Adrenal gland (tissue), 12 donors: ENCODE results near the gene SZT2. TPM values are rescaled to one million over a fixed set of nuclear protein-coding genes. Genes with fewer than 3 reads are reported as not detected.

Source experiments
- DNase-seq, 7 donors: peaks; one replicate each; pipeline ENCODE4 v3.0.0-alpha.2; 2019 to 2020
- H3K27ac ChIP-seq, 5 donors: fragments of 200-600 bp; sonication (generic) in 4 of 5; 1 replicate in 3 of 5; 2 replicates in 2 of 5; pipeline versions ENCODE4 v1.5.1 to v1.8.0; 2016 to 2020; ENCODE audit warnings: mild to moderate bottlenecking in 1 of 5
- H3K27me3 ChIP-seq: fragments of 200-600 bp; 2 replicates; pipeline ENCODE4 v1.8.0; 2021
- H3K36me3 ChIP-seq, 2 donors: fragments of 200-600 bp; replicated peaks in 1 of 2; 1 replicate in 1 of 2; 2 replicates in 1 of 2; pipeline versions ENCODE4 v1.5.1 to v1.8.0; 2018 to 2022
- H3K4me1 ChIP-seq, 2 donors: fragments of 200-600 bp; replicated peaks in 1 of 2; 1 replicate in 1 of 2; 2 replicates in 1 of 2; pipeline versions ENCODE4 v1.5.1 to v1.8.0; 2018 to 2021
- H3K4me3 ChIP-seq, 4 donors: fragments of 200-600 bp; sonication (generic) in 3 of 4; one replicate each; pipeline ENCODE4 v1.5.1; 2016 to 2018
- H3K9me3 ChIP-seq, 3 donors: fragments of 200-600 bp; sonication (generic) in 1 of 3; replicated peaks in 1 of 3; 1 replicate in 2 of 3; 2 replicates in 1 of 3; pipeline versions ENCODE4 v1.5.1 to v1.8.0; 2016 to 2021
- POLR2A ChIP-seq, 2 donors: fragments of 450-650 bp; IDR thresholded peaks; one replicate each; pipeline ENCODE4 v1.6.1; 2017; ENCODE audit warnings: antibody characterized with exemption in 2 of 2, mild to moderate bottlenecking in 2 of 2, moderate library complexity in 1 of 2
- WGBS, 4 donors: extraction: QIAGEN DNeasy Blood & Tissue Kit in 2 of 4; methylation state at CpG; one replicate each; pipeline versions ENCODE4 v1.1.5 to v1.1.7; 2013 to 2017; 5-methylcytosine and 5-hydroxymethylcytosine counted together
- intact Hi-C, 2 donors: fragments of 100-400 bp; cut with DNase I; formaldehyde crosslinking; loops; one replicate each; pipeline versions ENCODE4 v1.14.1 to v1.15.0; 2022 to 2023
- polyA plus RNA-seq, 3 donors: library from polyadenylated mRNA; stranded (reverse); fragments of 200-250 nt in 2 of 3; fragments of 350-450 nt in 1 of 3; fragmentation: Illumina TruSeq in 1 of 3; extraction: RNeasy Lipid Tissue Mini Kit (QIAGEN cat#74804) in 1 of 3; gene quantifications; one replicate each; pipeline ENCODE4 v1.2.3, GENCODE V29; 2013 to 2014
- total RNA-seq, 9 donors: library from RNA; depleted of rRNA in 4 of 9; stranded (reverse); fragments of >200 nt in 4 of 9; fragments of 120-200 nt in 1 of 9; fragmentation: NEBNext Ultra II Directional in 1 of 9; extraction: Animal tissue kit (Norgen Biotek cat#: 25700) in 1 of 9; gene quantifications; one replicate each; pipeline versions ENCODE4 v1.1.0 to v1.2.4, GENCODE V29; 2013 to 2023
- TF ChIP-seq, protein P1 (sequence below), 6 experiments: fragments of 450-650 bp in 4 of 6; fragments of 200-600 bp in 2 of 6; sonication (generic) in 1 of 6; IDR thresholded peaks; 1 replicate in 5 of 6; 2 replicates in 1 of 6; pipeline versions ENCODE4 v1.5.1 to v1.8.0; 2016 to 2021; ENCODE audit warnings: antibody characterized with exemption in 6 of 6, mild to moderate bottlenecking in 2 of 6, moderate library complexity in 1 of 6
- donor health status: healthy with polysubstance abuse.
- donor health status: Bipolar disorder and iron deficiency.
- donor health status: DM: yes; HTN: yes; CAD: no.
- donor health status: DM: no; HTN: no; CAD: no.
- donor health status: DM: no; HTN: no; CAD: no.
- donor health status: DM: yes; HTN: yes; CAD: no.

SZT2 gene
- total and polyA plus RNA-seq, 12 donors: 12.2 to 106 (median 34.7) TPM

DNA sequence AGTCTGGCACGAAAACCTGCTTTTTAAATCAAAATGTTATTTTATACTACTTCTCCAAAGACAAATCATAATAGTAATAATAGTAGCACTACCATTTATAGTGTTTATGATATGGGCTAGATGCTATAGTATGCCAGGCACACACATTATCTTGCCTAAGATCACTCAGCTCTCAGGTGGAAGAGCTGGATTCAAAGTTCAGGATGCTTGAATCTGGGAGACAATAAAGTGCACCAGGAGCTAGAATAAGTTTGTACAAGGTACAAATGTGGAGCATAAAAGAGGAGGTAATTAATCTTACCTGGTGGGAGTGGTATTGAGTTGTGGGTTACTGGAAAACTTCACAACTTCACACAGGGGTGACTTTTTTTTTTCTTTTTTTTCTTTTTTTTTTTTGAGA is 11.9 kb upstream of the SZT2 start:
- Histone ChIP-seq H3K27me3 (no peaks in the 10 kb centered on the region), H3K27ac (no peak overlapping the region), H3K36me3 (peaks cover 0 to 8% of the 10 kb centered on the region in 2 donors), H3K4me1 (peaks cover 0 to 24% of the 10 kb centered on the region in 2 donors), H3K9me3 (no peaks in the 10 kb centered on the region), H3K4me3 (no peak overlapping the region)
- no peak for TF ChIP-seq POLR2A (IDR thresholded peaks at IDR 0.05)
- TF ChIP-seq, protein P1, sequence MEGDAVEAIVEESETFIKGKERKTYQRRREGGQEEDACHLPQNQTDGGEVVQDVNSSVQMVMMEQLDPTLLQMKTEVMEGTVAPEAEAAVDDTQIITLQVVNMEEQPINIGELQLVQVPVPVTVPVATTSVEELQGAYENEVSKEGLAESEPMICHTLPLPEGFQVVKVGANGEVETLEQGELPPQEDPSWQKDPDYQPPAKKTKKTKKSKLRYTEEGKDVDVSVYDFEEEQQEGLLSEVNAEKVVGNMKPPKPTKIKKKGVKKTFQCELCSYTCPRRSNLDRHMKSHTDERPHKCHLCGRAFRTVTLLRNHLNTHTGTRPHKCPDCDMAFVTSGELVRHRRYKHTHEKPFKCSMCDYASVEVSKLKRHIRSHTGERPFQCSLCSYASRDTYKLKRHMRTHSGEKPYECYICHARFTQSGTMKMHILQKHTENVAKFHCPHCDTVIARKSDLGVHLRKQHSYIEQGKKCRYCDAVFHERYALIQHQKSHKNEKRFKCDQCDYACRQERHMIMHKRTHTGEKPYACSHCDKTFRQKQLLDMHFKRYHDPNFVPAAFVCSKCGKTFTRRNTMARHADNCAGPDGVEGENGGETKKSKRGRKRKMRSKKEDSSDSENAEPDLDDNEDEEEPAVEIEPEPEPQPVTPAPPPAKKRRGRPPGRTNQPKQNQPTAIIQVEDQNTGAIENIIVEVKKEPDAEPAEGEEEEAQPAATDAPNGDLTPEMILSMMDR (IDR thresholded peaks at IDR 0.05): no peak
- intact Hi-C loops: no loop called here
- WGBS, 4 donors: 83 to 100% (median 87%) methylated on average over 1 of the region's 1 CpG
- DNase-seq: no peak

DNA sequence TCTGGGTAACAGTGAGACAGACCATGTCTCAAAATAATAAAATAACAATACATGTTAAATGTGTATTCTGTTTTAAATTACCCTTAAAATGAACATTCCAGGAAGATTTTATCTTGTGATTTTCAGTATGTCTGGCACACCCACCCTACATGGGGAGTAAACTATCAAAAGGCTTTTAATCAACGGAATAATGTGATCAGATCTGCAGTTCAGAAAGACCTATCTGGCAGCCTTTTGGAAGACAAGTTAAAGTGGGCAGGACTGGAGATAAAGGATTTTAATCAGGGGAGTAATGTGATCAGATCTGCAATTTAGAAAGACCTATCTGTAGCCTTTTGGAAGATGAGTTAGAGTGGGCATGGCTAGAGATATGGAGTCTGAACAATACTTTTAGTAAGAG is 10.2 kb upstream of the SZT2 start:
- no peak for TF ChIP-seq POLR2A (IDR thresholded peaks at IDR 0.05)
- TF ChIP-seq, protein P1 (IDR thresholded peaks at IDR 0.05): no peak
- 93 to 100% (median 99%) methylated on average over 1 of the region's 1 CpG for WGBS, 4 donors
- no peak overlapping the region for H3K27ac ChIP-seq

GRCh38 chr1:43381612-43382011 is 8.1 kb upstream of the SZT2 start:
- Histone ChIP-seq H3K27ac (peak overlapping the region in 1 of 5 donors; percentile 61), H3K36me3 (peaks cover 0 to 46% of the 10 kb centered on the region in 2 donors), H3K9me3 (no peaks in the 10 kb centered on the region), H3K4me1 (peaks cover 0 to 12% of the 10 kb centered on the region in 2 donors), H3K4me3 (no peak overlapping the region), H3K27me3 (no peaks in the 10 kb centered on the region)
- TF ChIP-seq, protein P1 (IDR thresholded peaks at IDR 0.05): no peak
- no peak for TF ChIP-seq POLR2A (IDR thresholded peaks at IDR 0.05)
- WGBS, 4 donors: 67 to 78% (median 69%) methylated on average over 3 of the region's 3 CpGs
- DNase-seq: peak in 2 of 7 donors; percentile 32 to 35
- intact Hi-C loops: no loop called here

More for the DNA sequence above, 10.2 kb upstream of the SZT2 start:
- H3K4me1 ChIP-seq: peaks cover 0 to 12% of the 10 kb centered on the region in 2 donors
- peaks cover 0 to 25% of the 10 kb centered on the region in 2 donors for H3K36me3 ChIP-seq
- intact Hi-C loops: no loop called here
- no peak for DNase-seq
- no peaks in the 10 kb centered on the region for H3K27me3 ChIP-seq
- H3K4me3 ChIP-seq: no peak overlapping the region
- H3K9me3 ChIP-seq: no peaks in the 10 kb centered on the region

DNA sequence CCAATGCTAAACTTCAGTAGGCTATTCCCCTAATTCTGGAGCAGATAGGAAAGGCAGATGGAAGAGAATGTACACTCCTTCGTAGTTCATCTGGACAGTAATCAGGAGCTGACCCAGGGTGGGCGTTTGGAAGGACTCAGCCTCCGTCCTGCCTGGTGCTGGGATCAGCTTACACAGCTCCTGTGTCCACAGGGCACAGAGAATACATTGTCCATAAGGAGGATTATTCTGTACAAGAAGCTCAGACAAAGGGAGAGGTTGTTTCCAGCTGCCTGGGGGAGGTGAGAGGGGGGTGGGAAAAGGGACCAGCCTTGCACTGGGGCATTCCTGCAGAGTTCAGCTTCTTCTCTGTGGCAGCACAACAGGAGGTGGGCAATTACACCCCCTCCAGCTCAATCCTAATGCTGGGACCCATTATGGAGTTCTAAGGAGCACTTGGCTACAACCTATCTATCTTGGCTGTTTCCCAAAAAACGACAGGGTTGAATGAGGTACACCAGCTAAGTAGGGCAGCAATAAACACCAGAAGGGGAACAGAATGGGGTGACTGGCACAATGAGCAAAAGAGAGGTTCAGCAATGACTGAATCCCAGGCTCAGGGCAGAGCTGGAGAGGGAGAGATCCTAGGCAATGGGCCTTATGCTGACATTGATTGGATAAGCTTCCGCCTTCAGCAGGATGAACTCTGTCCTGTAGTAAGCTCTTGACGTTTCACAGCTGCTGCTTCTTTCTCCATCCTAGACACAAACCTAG is 7.5 kb upstream of the SZT2 start:
- intact Hi-C loops: no loop called here
- peak overlapping the region in 1 of 5 donors; percentile 61 for H3K27ac ChIP-seq
- 44 to 59% (median 54%) methylated on average over 6 of the region's 6 CpGs for WGBS, 4 donors

More for the DNA sequence above, 7.5 kb upstream of the SZT2 start:
- TF ChIP-seq, protein P1 (IDR thresholded peaks at IDR 0.05): no peak
- TF ChIP-seq POLR2A (IDR thresholded peaks at IDR 0.05): no peak
- Histone ChIP-seq H3K4me3 (no peak overlapping the region), H3K36me3 (peaks cover 0 to 52% of the 10 kb centered on the region in 2 donors), H3K4me1 (peaks cover 0 to 12% of the 10 kb centered on the region in 2 donors), H3K27me3 (no peaks in the 10 kb centered on the region), H3K9me3 (no peaks in the 10 kb centered on the region)
- DNase-seq: no peak
